HG02884 (cell line): Measurements from ENCODE around the gene BRIP1.
"Not testable (repeated sequence)": the region's sequence is repeated elsewhere in the genome, so short reads cannot be mapped to it uniquely, and the experiment has no call there.

Source experiments
- ATAC-seq: cut with Tn5 transposase; IDR thresholded peaks from one replicate; pipeline ENCODE4 v1.9.1; 2021; ENCODE audit warnings: mild to moderate bottlenecking, moderate library complexity; ENCODE audit not compliant: unreplicated experiment

BRIP1 gene

DNA sequence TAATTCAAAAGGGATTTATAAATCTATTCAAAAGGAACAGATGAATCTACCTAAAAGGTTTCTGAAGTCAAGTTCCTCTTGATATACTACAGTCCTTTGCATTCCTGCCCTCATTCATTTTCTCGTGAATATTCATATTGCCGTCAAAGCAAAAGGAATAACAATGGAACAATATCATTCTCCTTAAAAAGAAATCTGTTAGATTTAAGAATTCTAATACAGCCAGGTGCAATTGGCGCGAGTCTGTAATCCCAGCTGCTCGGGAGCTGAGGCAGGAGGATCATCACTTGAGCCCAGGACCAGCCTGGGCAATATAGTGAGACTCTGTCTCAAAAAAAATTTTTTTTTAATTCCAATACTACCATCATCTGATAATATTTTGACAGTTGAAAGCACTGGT lies 130.3 kb downstream of the BRIP1 start:
- ATAC-seq: no peak

DNA sequence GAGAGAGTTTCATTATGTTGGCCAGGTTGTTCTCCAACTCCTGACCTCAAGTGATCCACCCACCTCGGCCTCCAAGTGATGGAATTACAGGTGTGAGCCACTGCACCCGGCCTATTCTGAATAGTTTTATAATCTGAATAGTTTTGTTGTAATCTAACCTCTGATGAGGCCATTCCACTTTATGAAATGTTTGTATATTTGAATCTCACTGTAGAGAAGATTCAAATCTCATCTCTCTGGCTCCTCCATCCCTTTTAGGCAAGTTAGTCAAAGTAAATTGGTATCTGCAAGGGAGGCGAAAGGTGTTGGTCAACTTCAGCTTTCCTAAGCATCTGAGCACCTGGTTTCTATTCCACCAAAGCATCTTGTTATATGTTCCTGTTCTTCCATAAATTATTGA lies 131.2 kb downstream of the BRIP1 start:
- ATAC-seq: no peak

DNA sequence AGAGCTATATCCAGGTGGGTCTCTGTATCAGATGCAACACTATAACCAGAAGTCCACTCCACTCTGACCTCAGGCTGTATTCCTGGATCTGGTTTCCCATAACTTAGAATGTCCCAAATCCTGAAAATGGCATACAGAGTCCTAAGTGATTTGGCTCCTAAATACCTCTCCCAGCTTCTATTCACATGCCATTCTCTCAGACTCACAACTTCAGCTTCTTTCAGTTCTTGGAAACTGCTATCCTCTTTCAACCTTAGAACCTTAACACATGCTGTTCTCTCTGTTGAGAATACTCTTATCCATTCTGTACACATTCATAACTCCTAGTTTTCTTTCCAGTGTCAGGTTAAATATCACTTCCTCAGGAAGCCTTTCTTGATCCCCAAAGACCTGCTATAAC lies 132.0 kb downstream of the BRIP1 start:
- no peak for ATAC-seq

DNA sequence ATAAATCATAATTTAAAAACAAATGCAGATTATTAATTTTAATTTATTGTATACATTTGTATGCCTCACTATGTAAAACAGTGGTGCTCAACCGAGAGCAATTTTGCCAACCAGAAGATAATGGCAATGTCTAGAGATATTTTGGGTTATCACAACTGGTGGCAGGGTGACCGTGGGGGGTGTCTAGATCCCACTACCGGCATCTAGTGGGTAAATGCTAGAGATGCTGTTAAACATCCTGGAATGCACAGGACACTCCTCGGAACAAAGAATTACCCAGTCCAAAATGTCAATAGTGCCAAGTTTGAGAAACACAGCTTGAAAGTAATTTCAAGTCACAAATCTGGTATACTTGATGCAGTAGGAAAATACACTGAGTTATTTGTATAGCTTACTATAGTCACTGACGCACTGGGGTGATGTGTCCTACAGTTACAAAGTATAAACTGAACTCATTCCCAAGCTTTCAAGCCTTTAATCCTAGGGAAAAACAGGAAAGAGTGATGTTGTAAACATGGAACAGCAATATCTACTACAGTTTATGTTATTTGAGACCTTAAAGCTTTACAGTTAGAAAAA lies 133.5 kb downstream of the BRIP1 start:
- ATAC-seq: no peak

DNA sequence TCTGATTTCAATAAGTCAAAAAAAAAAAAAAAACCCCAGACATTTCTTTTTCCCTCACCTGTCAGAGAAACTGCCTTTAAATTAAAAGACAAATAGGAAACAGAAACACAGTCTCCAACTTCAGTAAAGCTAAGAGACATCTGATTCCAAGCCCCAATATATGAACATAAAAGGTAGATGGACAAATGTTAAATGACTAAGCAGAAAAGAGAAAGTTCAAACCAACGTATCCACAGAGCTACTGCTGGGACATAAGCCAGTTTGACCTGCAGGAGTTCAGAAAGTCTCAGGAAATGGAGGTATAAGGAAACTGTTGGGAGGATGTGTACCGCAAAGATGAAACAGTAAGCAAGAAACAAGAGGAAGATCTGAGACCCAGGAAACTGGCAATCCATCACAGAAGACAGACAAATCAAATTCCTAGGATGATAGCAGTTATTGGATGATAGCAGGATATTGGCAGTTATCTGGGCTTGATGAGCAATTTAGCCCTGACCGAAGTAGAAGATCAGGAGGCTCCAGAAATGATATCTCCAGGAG lies 135.0 kb downstream of the BRIP1 start:
- no peak for ATAC-seq

DNA sequence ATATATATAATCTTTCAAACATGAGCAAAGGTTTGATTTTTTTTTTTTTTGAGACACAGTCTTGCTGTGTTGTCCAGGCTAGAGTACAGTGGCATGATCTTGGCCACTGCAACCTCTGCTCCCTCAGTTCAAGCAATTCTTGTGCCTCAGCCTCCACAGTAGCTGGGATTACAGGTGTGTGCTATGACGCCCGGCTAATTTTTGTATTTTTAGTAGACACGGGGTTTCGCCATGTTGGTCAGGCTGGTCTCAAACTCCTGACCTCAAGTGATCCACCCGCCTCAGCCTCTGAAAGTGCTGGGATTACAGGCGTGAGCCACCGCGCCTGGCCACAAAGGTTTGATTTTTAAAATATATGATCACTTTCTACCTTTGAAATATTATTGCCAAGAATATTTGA lies 135.5 kb downstream of the BRIP1 start:
- not testable (repeated sequence) for ATAC-seq

DNA sequence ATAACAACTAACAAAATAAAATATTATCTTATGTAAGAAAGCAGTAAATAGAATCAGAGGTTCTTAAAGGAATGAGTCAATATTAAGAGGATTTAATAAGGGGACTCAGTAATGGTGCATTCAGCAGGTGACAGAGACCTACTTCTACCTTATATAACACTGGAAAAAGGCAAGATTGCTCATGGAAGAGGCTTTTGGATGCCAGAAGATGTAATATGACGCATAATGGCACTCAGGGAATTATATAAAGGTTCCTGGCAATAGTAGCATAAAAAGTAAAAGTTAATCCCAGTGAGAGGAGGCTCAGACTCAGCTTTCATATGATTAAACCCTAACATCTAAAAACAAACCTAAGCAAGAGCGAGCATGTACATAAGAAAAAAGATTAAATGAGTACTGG lies 136.4 kb downstream of the BRIP1 start:
- ATAC-seq: no peak

DNA sequence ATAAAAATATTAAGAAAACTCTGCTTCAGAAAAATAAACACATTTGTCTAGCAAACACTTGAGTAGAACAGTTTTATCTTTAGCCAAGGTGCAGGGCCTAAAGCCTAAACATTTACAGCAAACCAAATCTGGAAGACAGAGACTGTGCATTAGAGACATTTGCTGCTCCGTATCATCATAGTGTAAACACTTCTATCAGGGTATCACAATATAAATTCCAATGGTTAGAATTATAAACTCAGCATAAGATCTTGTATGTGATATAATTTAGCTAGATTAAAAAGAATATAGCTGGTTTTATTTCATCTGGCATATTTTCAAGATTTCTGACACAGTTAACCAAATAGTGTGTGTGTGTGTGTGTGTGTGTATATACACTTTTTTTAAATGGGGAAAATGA lies 138.6 kb downstream of the BRIP1 start:
- ATAC-seq: no peak

DNA sequence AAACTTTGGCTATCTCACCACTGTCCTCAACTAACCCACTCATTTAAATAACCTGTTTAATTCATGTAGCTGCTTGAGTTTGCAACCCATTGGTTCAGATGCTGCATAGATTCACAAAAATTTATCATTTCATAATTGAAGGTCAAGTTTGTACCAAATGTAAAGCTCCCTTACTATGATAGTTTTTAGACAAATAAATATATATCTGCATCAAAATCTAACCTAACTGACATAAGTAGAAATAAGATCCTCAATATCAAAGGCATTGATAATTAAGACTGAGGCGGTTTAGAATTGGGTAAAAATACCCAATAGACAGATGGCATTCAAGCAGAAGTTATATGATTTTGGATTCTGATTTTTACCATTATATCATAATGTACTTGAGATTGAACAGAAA lies 139.4 kb downstream of the BRIP1 start:
- ATAC-seq: no peak

DNA sequence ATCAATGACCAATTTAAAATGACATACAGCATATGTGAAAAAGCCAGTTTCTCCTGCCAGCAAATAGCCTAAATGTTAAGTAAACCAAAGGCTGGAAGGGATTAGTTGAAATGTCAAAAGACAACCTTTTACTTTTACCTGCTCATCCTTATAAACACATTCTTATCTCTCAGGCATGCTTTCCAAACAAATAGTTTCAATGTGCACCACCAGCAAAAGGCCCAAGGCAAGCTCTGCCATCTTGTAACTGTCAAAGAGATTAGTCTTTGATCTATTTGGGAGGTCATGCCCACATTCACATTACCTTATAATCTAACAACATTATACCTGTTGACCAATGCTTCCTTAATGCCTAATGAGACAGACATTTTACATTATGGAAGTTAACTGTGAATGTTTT lies 140.1 kb downstream of the BRIP1 start:
- no peak for ATAC-seq

DNA sequence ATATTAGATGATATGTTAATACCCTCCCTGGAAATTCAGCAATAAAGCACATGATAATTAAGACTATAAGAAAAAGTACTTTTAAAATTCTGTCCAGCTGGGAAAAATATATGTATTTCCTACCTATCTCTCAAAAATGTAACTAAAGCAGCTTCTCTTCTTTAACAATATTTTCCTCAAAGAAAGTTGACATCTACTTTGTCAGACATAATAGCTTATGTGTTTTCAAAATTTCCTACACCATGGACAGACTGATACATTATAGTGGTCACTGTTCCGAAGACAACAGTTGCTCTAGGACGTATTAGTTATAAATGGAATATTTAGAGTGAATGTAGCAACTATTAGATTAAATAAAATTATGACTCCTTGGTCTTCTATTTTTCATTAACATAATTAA lies 140.9 kb downstream of the BRIP1 start:
- no peak for ATAC-seq

DNA sequence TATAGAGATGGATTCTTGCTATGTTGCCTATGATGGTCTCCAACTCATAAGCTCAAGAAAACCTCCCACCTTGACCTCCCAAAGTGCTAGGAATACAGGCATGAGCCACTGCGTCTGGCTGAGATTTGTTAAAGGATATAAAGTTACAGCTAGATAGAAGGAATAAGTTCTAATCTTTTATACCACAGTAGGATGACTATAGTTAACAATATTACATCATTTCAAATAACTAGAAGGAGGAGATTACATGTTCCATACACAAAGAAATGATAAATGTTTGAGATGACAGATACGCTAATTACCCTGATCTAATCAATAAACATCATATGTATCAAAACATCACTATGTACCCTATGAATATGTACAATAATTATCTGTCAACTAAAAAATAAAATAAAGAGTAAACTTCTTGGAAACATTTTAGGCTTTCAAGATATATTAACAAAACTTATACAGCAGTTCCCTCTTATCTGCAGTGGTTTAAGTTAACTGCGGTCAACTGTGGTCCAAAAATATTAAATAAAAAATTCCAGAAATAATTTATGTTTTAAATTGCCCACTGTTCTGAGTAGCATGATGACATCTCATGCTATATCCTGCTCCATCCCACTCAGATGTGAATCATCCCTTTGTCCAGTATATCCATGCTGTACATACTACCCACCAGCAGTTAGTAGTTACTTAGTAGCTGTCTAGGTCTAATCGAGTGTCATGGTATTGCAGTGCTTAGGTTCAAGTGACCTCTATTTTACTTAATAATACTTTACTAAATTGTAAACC lies 143.1 kb downstream of the BRIP1 start:
- ATAC-seq: no peak

DNA sequence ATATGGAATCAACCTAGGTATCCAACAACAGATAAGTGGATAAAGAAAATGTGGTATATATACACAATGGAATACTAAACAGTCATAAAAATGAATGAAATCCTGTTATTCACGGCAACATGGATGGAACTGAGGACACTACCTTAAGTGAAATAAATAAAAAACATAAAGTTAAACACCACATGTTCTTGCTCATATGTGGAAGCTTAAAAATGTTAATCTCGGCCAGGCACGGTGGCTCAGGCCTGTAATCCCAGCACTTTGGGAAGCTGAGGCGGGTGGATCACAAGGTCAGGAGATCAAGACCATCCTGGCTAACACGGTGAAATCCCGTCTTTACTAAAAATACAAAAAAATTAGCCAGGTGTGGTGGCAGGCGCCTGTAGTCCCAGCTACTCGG lies 144.1 kb downstream of the BRIP1 start:
- not testable (repeated sequence) for ATAC-seq

DNA sequence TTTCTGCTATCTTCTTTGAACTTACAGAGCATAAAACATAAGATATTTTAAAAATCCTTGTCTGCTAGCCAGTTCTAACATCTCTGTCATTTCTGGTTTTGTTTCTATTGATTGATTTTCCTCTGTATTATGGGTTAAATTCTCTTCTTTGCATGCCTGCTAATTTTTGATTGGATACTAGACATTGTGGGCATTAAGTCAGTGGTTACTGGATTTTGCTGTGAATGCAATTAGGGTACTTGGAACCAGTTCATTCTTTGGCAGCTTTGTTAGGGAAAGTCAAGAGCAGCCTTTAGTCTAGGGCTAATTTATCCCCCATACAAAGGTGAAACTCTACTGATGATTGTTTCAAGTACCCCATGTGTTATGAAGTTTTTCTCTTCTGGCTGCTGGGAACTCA lies 145.3 kb downstream of the BRIP1 start:
- no peak for ATAC-seq

DNA sequence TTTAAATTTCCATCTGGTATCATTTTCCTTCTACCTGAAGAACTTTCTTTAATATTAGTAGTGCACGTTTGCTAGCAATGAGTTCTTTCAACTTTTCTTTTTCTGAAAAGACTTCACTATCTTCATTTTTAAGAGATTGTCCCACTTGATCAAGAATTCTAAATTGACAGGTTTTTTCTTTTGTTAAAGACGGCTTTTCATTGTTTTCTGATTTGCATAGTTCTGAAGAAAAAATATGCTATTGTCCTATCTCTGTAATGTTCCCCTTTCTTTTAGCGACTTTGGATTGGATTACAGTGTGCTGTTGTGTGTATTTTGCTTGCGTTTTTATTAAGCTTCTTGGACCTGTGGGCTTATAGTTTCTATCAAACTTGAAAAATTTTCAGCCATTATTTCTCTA lies 146.0 kb downstream of the BRIP1 start:
- no peak for ATAC-seq

DNA sequence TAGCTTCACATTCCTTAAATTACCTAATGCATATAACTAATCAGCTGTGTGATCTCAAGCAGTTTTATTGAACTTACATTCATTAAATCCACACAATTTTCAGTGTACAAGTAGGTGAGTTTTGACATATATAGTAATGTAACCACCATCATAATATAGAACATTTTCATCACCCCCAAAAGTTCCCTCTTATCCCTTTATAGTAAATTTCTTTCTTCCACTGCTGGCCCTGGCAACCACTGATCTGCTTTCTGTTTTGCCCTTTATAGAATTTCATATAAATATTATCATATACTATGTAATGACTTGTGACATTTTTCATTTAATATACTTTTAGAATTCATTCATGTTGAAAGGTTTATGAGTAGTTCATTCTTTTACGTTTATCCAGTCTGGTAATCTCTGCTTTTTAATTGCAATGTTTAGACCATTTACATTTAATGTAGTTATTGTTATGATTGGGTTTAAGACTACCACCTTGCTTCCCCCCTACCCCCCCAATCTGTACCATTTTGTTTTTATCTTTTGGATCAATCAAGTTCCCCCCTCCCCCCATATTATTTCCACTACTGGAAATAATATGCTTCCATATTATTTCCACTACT lies 147.0 kb downstream of the BRIP1 start:
- ATAC-seq: no peak

DNA sequence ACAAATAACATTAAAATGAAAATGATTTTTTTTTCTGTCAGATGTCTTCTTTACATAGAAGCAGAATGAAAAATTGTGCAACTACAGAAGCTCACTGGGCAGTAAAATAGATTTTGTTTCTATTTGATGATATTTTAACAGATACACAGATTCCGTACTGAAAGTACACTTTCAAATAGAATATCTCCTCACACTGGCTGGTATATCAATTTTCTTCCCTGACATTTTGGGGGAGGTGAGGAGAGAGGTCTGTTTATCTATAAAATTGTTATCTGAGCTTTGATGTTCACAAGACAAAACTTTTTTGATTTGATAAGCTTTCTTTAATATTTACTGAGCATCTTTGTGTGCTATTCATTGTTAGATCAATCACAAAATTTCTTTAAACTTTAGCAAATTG lies 148.0 kb downstream of the BRIP1 start:
- ATAC-seq: no peak

DNA sequence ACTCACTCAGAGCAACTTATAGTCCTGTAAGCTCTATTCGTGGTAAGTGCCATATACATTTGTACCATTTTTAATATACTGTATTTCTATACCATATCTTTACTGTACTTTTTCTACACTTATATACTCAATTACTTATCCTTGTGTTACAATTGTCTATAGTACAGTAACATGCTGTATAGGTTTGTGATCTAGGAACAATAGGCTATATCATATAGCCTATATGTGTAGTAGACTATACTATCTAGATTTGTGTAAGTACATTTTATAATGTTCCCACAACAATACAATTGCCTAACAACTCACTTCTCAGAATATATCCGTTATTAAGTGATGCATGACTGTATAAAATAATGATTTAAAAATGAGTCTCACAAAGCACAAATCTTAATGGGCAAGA lies 149.0 kb downstream of the BRIP1 start:
- ATAC-seq: no peak

DNA sequence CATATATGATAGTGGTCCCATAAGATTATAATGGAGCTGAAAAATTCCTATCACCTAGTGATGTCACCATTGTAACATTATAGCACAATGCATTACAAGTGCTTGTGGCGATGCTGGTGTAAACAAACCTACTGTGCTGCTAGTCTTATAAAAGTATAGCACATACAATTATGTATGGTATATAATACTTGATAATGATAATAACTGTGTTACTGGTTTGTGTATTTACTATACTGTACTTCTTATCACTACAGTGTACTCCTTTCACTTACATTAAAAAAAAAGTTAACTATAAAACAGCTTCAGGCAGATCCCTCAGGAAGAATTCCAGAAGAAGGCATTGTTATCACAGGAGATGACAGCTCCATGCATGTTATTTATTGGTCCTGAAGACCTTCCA lies 150.3 kb downstream of the BRIP1 start:
- ATAC-seq: no peak

DNA sequence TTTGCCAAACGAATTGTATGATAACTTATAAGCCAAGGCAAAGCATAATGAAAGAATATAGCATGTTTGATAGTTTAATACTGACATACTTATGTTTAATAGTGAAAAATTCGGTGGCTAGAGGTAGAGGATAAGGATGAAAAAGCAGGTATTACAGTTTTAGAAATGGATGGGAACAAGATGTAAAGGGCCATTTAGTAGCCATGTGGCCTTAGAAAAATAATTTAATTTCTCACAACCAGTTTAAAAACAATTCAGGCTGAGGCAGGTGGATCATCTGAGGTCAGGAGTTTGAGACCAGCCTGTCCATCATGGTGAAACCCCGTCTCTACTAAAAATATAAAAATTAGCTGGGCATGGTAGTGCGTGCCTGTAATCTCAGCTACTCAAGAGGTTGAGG lies 152.8 kb downstream of the BRIP1 start:
- no peak for ATAC-seq

DNA sequence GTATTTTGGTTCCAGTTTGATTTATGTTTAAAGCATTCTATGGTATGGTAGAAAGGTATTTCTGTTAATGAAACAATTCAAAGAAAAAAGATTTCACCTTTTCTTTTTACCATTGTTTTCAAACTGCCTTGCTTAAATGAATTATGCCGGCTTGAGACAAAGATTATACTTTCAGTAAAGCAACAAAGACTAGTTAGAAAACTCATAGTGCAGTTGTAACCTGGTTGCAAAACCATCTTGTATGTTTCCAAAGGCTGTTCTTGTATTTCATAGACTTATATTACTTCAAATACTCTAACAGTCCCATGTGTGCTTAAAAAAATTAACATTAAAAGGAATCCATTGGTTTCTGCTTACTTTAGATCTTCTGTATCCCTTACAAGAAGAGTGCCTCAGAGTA lies 153.8 kb downstream of the BRIP1 start:
- ATAC-seq: no peak

DNA sequence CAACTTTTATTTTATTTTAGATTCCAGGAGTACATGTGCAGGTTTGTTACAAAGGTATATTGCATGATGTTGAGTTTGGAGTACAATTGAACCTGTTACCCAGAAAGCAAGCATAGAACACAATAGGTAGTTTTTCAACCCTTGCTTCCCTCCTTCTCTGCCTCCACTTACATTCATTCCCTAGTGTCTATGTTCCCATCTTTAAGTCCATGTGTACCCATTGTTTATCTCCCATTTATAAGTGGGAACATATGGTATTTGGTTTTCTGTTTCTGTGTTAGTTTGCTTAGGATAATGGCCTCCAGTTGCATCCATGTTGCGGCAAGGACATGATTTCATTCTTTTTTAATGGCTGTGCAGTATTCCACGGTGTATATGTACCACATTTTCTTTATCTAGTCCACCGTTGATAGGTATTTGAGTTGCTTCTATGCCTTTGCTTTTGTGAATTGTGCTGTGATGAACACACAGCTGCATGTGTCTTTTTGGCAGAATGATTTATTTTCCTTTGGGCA lies 158.3 kb downstream of the BRIP1 start:
- no peak for ATAC-seq
